ENCODE data around the gene ST3GAL3. TPM values are rescaled to one million over a fixed set of nuclear protein-coding genes. Genes with fewer than 3 reads are reported as not detected.

The ST3GAL3 gene
- total and polyA plus RNA-seq, 3 donors from 2014 or later, result 42.9 to 62.0 (median 50.7) TPM

DNA sequence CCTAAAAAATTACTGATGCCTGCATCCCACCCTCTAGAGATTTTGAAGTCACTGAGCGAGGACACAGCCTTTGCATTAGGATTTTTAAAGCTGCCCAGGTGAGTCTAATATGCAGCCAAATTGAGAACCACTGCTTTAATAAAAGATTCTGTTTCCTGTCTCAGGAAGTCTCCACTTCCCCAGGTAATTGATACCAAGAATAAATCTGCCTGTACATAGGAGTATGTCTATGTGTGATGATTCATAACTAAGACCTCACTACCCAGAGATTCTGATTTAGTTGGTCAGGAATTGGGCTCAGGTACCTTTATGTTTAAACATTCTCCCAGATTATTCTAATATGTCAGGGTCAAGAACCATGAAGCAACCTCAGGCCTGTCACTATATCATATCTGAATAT is 117.5 kb downstream of the ST3GAL3 start:
- H3K27ac ChIP-seq, result no peak overlapping the region
- H3K4me1 ChIP-seq, result no peaks in the 10 kb centered on the region
- intact Hi-C loops (cut with DNase I; ENCODE audit: low total_unique reads), result no loop called here
- DNase-seq, result no peak
- no peaks in the 10 kb centered on the region for H3K36me3 ChIP-seq (ENCODE audit: low read depth, missing control alignments)
- 92 to 95% methylated on average over 1 of the region's 1 CpG for WGBS, 2 donors
- H3K9me3 ChIP-seq, result no peaks in the 10 kb centered on the region
- H3K27me3 ChIP-seq, result no peaks in the 10 kb centered on the region
- H3K4me3 ChIP-seq, result no peak overlapping the region
- TF ChIP-seq POLR2A (IDR thresholded peaks at IDR 0.05), result no peak
- no peak for TF ChIP-seq CTCF (IDR thresholded peaks at IDR 0.05)

- intact Hi-C loops (cut with DNase I; ENCODE audit: low total_unique reads), result no loop called here
- WGBS, 2 donors, result 93 to 96% methylated on average over 1 of the region's 1 CpG
- DNase-seq, result no peak
These were observed 121.2 kb downstream of the ST3GAL3 start for GRCh38 chr1:43828574-43828973.

DNA sequence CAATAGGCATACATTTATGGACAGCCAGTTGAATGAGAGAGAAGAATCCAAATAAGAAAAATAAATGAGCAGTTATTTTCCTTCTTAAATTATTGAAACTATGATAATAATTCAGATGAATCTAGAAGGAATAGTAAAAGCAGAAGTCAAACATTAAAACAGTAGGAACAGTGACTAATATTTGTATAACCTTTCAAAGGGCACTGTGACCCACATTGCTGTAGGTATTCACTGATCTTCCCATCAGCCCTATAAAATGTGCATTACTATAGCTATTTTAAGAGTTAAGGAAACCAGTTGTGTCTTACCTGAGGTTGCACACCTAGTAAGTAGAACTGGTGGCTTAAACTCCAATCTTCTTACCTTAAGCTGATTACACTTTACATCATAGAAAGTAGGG is 123.5 kb downstream of the ST3GAL3 start:
- intact Hi-C loops (cut with DNase I; ENCODE audit: low total_unique reads), result no loop called here
- Histone ChIP-seq H3K36me3 (ENCODE audit: low read depth, missing control alignments) (no peaks in the 10 kb centered on the region), H3K9me3 (no peaks in the 10 kb centered on the region), H3K27ac (no peak overlapping the region), H3K4me1 (no peaks in the 10 kb centered on the region), H3K27me3 (no peaks in the 10 kb centered on the region), H3K4me3 (no peak overlapping the region)
- no peak for DNase-seq
- TF ChIP-seq POLR2A (IDR thresholded peaks at IDR 0.05) (no peak), CTCF (IDR thresholded peaks at IDR 0.05) (no peak)

More at GRCh38 chr1:43828574-43828973, 121.2 kb downstream of the ST3GAL3 start:
- no peaks in the 10 kb centered on the region for H3K9me3 ChIP-seq
- no peak for TF ChIP-seq CTCF (IDR thresholded peaks at IDR 0.05)
- TF ChIP-seq POLR2A (IDR thresholded peaks at IDR 0.05), result no peak
- H3K4me1 ChIP-seq, result no peaks in the 10 kb centered on the region
- H3K27me3 ChIP-seq, result no peaks in the 10 kb centered on the region
- H3K27ac ChIP-seq, result no peak overlapping the region
- H3K36me3 ChIP-seq (ENCODE audit: low read depth, missing control alignments), result no peaks in the 10 kb centered on the region
- H3K4me3 ChIP-seq, result no peak overlapping the region

- Histone ChIP-seq H3K9me3 (no peaks in the 10 kb centered on the region), H3K36me3 (ENCODE audit: low read depth, missing control alignments) (no peaks in the 10 kb centered on the region), H3K27me3 (no peaks in the 10 kb centered on the region), H3K4me1 (no peaks in the 10 kb centered on the region), H3K27ac (no peak overlapping the region), H3K4me3 (no peak overlapping the region)
- DNase-seq, result no peak
- no peak for TF ChIP-seq POLR2A (IDR thresholded peaks at IDR 0.05)
- no peak for TF ChIP-seq CTCF (IDR thresholded peaks at IDR 0.05)
- WGBS, 2 donors, result 92 to 94% methylated on average over 2 of the region's 2 CpGs
- intact Hi-C loops (cut with DNase I; ENCODE audit: low total_unique reads), result no loop called here
These were observed 124.5 kb downstream of the ST3GAL3 start for GRCh38 chr1:43831851-43832250.

DNA sequence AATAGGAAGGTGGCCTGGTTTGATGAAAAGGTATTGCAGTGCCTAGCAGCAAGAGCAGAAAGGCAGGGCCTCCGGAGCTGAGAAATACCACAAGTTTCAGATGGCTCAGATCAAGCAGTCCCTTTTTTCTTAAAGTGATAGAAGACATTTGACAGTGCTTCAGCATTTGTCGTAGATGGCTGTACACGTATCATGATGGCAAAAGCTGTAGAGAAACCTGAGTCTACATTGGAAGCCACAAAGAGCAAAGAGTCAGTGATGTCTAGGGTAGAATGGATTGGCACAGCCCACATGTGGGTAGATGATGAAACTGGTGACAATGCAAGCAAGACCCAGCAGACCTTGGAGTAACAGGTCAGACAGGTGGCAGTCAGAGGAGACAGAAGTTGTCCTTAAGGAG is 124.9 kb downstream of the ST3GAL3 start:
- Histone ChIP-seq H3K27me3 (no peaks in the 10 kb centered on the region), H3K27ac (no peak overlapping the region), H3K4me3 (no peak overlapping the region), H3K9me3 (no peaks in the 10 kb centered on the region), H3K4me1 (no peaks in the 10 kb centered on the region), H3K36me3 (ENCODE audit: low read depth, missing control alignments) (no peaks in the 10 kb centered on the region)
- WGBS, 2 donors, result 80 to 87% methylated on average over 3 of the region's 3 CpGs
- intact Hi-C loops (cut with DNase I; ENCODE audit: low total_unique reads), result no loop called here
- DNase-seq, result no peak
- TF ChIP-seq CTCF (IDR thresholded peaks at IDR 0.05) (no peak), POLR2A (IDR thresholded peaks at IDR 0.05) (no peak)

All from testis (tissue), 3 donors.